LNCAP (cell line): Measurements from ENCODE around the gene RRAS2.

Experiments used
- TF ChIP-seq, protein P1 (sequence below): fragments of 450-650 bp; IDR thresholded peaks from 2 replicates; pipeline ENCODE4 v1.5.1; 2017; ENCODE audit warnings: mild to moderate bottlenecking

Gene RRAS2

DNA sequence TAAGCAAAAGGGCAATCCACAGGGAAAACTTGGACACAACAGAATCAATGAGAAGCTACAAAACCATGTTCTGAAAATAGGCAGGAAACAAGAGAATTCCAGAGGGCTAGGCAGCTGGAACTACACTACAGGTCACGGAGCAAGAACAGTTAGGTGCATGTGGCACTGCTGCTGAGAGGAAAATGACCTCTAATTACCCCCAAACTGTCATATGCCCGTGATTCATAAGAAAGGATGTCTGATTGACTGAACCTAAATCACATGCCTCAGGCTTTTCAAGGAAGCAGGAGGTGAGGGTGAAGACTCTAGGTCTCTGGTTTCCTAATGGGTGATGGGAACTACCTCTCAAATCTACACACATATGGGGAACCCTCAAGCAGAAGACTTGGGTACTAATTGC is 17.9 kb upstream of the RRAS2 start:
- TF ChIP-seq, protein P1, sequence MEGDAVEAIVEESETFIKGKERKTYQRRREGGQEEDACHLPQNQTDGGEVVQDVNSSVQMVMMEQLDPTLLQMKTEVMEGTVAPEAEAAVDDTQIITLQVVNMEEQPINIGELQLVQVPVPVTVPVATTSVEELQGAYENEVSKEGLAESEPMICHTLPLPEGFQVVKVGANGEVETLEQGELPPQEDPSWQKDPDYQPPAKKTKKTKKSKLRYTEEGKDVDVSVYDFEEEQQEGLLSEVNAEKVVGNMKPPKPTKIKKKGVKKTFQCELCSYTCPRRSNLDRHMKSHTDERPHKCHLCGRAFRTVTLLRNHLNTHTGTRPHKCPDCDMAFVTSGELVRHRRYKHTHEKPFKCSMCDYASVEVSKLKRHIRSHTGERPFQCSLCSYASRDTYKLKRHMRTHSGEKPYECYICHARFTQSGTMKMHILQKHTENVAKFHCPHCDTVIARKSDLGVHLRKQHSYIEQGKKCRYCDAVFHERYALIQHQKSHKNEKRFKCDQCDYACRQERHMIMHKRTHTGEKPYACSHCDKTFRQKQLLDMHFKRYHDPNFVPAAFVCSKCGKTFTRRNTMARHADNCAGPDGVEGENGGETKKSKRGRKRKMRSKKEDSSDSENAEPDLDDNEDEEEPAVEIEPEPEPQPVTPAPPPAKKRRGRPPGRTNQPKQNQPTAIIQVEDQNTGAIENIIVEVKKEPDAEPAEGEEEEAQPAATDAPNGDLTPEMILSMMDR: no peak

DNA sequence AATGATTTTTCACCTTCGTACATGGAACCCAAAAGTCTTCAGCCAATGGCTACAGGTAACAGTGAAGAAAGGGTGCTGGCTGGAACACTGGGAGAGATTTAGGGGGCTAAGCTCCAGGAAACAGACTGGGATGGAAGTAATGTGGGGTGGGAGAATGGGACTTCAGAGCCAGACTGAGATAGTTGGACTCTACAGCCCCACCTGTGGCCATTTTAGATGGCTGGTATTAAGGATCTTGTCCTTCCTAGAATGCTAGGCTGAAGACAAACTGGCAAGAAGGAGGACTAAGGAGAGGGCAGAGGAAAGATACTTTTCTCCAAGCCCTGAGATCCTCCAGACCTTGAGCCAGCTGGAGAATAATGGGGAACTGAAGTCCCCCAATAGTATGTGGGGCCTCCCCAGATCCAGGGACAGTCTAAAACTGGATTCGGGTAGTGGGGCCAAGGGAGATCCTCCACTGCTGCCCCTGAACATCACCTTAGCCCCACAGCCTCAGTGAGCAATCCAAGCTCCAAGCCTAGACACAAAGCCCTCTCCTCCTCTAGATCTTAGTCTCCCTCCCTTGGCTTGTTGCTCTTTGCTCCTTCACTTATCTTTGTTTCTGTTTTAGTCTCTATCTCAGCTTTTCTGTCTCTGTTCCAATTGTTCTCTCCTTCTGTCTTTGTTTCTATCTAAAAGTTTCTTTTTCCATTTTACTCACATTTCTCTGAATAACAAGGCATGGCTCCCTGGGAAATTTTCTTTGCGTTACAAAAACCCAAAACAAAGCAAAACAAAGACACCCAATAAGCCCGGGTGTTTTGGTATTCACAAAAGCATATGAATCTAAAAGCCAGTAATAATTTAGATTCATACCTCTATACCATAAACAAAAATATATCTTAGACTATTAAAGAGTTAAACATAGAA is 16.2 kb upstream of the RRAS2 start:
- TF ChIP-seq, protein P1: no peak

DNA sequence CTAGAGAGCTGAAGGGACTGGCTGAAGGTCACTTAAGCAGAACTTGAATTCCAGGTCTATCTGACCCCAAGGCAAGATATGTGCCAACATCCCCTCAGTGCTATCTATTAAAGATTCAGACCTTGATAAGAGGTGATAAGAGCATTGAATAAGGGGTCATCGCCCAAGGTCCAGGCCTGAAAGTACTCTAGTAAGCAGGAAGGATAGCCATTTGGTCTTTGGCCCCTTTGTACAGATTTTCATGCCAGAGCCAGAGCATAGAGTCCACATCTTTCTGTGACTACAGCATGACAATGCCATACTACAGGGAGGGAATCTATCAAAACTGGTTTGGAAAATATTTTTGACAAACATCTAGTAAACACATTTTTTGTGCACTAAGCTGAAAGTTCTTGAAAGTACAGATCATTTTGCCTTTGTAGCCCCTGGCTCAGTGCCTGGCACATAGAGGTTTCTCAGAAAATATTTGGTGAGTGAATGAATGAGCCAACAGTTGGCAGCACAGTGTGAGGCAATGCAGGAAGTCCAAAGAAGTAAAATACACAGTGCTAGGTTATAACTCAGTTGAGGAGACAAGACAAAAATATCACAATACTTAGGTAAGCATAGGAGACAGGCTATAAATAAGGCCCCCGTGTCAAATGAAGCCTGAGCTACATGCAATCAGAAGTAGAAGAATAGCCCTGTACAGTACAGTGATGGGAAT is 15.1 kb upstream of the RRAS2 start:
- TF ChIP-seq, protein P1: no peak

DNA sequence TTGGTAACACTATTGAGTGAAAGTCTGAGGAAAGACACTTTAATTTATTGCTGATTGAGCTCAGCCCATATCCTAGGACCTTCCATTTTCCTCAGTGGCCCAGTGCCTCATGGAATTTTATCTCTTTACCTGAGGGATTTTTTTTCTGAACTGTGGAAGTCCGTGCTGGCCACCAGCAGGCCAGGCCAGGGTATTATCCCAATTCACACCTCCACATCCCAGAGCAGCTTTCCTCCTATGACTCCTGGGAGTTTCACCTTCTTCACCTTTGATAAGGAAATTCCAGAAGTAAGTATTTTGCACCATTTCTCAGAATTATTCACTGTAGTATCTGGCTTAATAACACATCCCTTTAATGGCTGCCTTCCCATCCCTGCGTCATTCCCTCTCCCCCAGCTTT is 13.0 kb upstream of the RRAS2 start:
- TF ChIP-seq, protein P1: no peak

DNA sequence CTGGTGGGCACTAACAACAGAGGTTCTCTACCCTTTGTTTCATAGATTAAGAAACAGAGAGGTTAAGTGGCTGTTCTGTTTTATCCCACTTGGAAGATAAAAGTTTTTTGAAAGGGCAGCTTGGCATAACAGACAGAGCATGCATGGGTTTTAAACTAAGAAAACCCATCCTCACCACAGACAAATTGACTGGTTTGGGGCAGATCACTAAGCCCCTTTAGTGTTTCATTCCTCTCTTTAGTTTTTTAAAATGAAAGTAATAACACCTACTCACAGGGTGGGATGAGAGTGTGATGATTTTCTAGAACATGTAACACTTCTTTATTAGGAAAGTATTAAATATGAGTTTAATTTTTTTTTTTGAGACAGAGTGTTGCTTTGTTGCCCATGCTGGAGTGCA is 12.3 kb upstream of the RRAS2 start:
- TF ChIP-seq, protein P1: no peak

DNA sequence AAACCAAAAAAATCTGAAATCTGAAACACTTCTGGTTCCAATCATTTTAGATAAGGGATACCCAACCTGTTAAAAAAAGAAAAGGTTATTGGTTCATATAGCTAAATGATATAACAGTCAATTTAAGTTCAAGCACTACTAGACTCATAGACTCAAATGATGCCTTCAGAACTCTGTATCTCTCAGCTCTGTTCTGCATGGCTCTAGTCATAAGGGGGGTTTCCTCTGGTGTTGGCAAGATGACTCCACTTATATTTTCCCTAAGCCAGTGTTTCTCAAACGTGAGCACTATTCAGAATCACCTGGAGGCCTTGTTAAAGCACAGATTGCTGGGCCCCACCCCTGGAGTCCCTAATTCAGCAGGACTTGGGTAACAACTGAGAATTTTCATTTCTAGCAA is 11.5 kb upstream of the RRAS2 start:
- TF ChIP-seq, protein P1: no peak

DNA sequence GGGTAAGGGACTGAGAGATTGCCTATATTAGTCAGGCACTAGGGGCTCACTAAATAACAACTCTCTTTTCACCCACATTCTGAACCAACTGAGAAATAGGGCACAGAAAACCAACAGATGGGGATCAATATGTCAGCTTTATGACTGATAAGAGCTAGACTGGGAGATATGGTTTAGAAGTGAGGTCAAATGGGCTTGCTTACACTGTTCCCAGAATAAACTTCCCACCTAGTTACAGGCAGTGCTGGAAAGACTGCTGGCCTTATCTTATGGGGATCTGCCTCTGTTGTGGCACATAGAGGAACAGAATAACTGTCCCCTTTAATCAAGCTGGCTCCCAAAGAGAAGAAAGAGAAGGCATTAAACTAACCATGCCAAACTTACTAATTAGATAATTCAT is 10.6 kb upstream of the RRAS2 start:
- TF ChIP-seq, protein P1: no peak
